DOHH2 (cell line): ENCODE results near the gene MBTD1.

Experiments
- H3F3A ChIP-seq: fragments of 200-600 bp; sonication (generic), shearing (Covaris generic); 2 replicates; pipeline ENCODE4 v1.6.0; 2016; ENCODE audit warnings: antibody characterized with exemption, mild to moderate bottlenecking; ENCODE audit not compliant: control insufficient read depth, insufficient read depth
- H3K27ac ChIP-seq: fragments of 200-600 bp; sonication (generic); 2 replicates; pipeline ENCODE4 v1.5.1; 2014; ENCODE audit warnings: low read depth, mild to moderate bottlenecking, low read length, moderate library complexity
- H3K27me3 ChIP-seq: fragments of 200-600 bp; sonication (generic); 2 replicates; pipeline ENCODE4 v1.6.1; 2014; ENCODE audit warnings: mild to moderate bottlenecking, low read length, mixed read lengths; ENCODE audit not compliant: control insufficient read depth
- H3K36me3 ChIP-seq: fragments of 200-600 bp; sonication (generic); 2 replicates; pipeline ENCODE4 v1.6.1; 2014; ENCODE audit warnings: mild to moderate bottlenecking, low read length, moderate library complexity, mixed read lengths; ENCODE audit not compliant: control insufficient read depth
- H3K4me1 ChIP-seq: fragments of 200-600 bp; sonication (generic); 2 replicates; pipeline ENCODE4 v1.6.1; 2014; ENCODE audit warnings: mild to moderate bottlenecking, low read length, mixed read lengths; ENCODE audit not compliant: control insufficient read depth
- H3K4me2 ChIP-seq: fragments of 200-600 bp; sonication (generic); 2 replicates; pipeline ENCODE4 v1.6.0; 2014; ENCODE audit warnings: mild to moderate bottlenecking, low read length, moderate library complexity
- H3K4me3 ChIP-seq: fragments of 200-600 bp; sonication (generic); 2 replicates; pipeline ENCODE4 v1.5.1; 2014; ENCODE audit warnings: mild to moderate bottlenecking, low read length, mixed read lengths
- H3K79me2 ChIP-seq: fragments of 200-600 bp; sonication (generic); 2 replicates; pipeline ENCODE4 v1.6.1; 2014; ENCODE audit warnings: mild to moderate bottlenecking, low read length, mixed read lengths; ENCODE audit not compliant: control insufficient read depth
- H3K9me2 ChIP-seq: fragments of 200-600 bp; sonication (generic); replicated peaks from 2 replicates; pipeline ENCODE4 v1.6.1; 2014; ENCODE audit warnings: mild to moderate bottlenecking, low read length, mixed read lengths; ENCODE audit not compliant: control insufficient read depth
- H3K9me3 ChIP-seq: fragments of 200-600 bp; sonication (generic); 2 replicates; pipeline ENCODE4 v1.6.1; 2014; ENCODE audit warnings: antibody characterized with exemption, low read length, mixed read lengths; ENCODE audit not compliant: control insufficient read depth, insufficient read depth
- H4K20me1 ChIP-seq: fragments of 200-600 bp; sonication (generic); 2 replicates; pipeline ENCODE4 v1.6.0; 2014; ENCODE audit warnings: low read depth, mild to moderate bottlenecking, antibody characterized with exemption, low read length, moderate library complexity; ENCODE audit not compliant: control insufficient read depth, insufficient read depth
- CTCF ChIP-seq: fragments of 200-600 bp; sonication (generic); IDR thresholded peaks from one replicate; pipeline ENCODE4 v1.5.1; 2014; ENCODE audit warnings: antibody characterized with exemption, mild to moderate bottlenecking, low read depth, low read length; ENCODE audit not compliant: poor library complexity, severe bottlenecking
- EZH2phosphoT487 ChIP-seq: fragments of 200-600 bp; sonication (generic); IDR thresholded peaks from 2 replicates; pipeline ENCODE4 v1.6.1; 2017; ENCODE audit warnings: borderline replicate concordance, mild to moderate bottlenecking, antibody characterized with exemption, low read length, moderate library complexity, mixed read lengths

MBTD1 gene

GRCh38 chr17:51217946-51218345, 41.9 kb downstream of the MBTD1 start:
- H3K27ac ChIP-seq: no peak overlapping the region
- H4K20me1 ChIP-seq: no peaks in the 10 kb centered on the region
- no peaks in the 10 kb centered on the region for H3K9me2 ChIP-seq
- H3K4me3 ChIP-seq: no peak overlapping the region
- H3F3A ChIP-seq: no peaks in the 10 kb centered on the region
- H3K9me3 ChIP-seq: no peaks in the 10 kb centered on the region
- H3K36me3 ChIP-seq: peaks cover 65% of the 10 kb centered on the region
- H3K4me1 ChIP-seq: no peaks in the 10 kb centered on the region
- H3K4me2 ChIP-seq: no peak overlapping the region
- TF ChIP-seq CTCF (no peak), EZH2phosphoT487 (no peak)
- H3K79me2 ChIP-seq: no peaks in the 10 kb centered on the region
- H3K27me3 ChIP-seq: no peaks in the 10 kb centered on the region

GRCh38 chr17:51214920-51215319, 44.9 kb downstream of the MBTD1 start:
- H3K4me2 ChIP-seq: no peak overlapping the region
- no peaks in the 10 kb centered on the region for H3F3A ChIP-seq
- TF ChIP-seq CTCF (no peak), EZH2phosphoT487 (no peak)
- H3K27me3 ChIP-seq: no peaks in the 10 kb centered on the region
- H3K27ac ChIP-seq: no peak overlapping the region
- H3K9me3 ChIP-seq: no peaks in the 10 kb centered on the region
- H3K4me3 ChIP-seq: no peak overlapping the region
- no peaks in the 10 kb centered on the region for H3K4me1 ChIP-seq
- H3K36me3 ChIP-seq: peaks cover 54% of the 10 kb centered on the region
- H4K20me1 ChIP-seq: no peaks in the 10 kb centered on the region
- H3K79me2 ChIP-seq: no peaks in the 10 kb centered on the region
- H3K9me2 ChIP-seq: no peaks in the 10 kb centered on the region

GRCh38 chr17:51203838-51204237, 56.0 kb downstream of the MBTD1 start:
- H3F3A ChIP-seq: no peaks in the 10 kb centered on the region

More at GRCh38 chr17:51203838-51204237, 56.0 kb downstream of the MBTD1 start:
- Histone ChIP-seq H3K9me3 (no peaks in the 10 kb centered on the region), H4K20me1 (no peaks in the 10 kb centered on the region), H3K4me3 (no peak overlapping the region), H3K79me2 (no peaks in the 10 kb centered on the region), H3K4me1 (no peaks in the 10 kb centered on the region), H3K27ac (no peak overlapping the region), H3K9me2 (no peaks in the 10 kb centered on the region), H3K27me3 (no peaks in the 10 kb centered on the region), H3K4me2 (no peak overlapping the region), H3K36me3 (peaks cover 74% of the 10 kb centered on the region)
- TF ChIP-seq CTCF (no peak), EZH2phosphoT487 (no peak)
